SK-N-SH (cell line): Measurements from ENCODE around the gene CD93. TPM values are rescaled to one million over a fixed set of nuclear protein-coding genes. Genes with fewer than 3 reads are reported as not detected.

Experiments used
- CTCF ChIA-PET: fragments of 300-600, 350-600 bp; formaldehyde crosslinking; extraction: SDS; loops from one replicate; lab custom pipeline; 2021; lab: Yijun Ruan, JAX
- POLR2A ChIA-PET: fragments of 350-600 bp; sonication (Branson Sonifier 250); formaldehyde crosslinking; extraction: SDS; loops from one replicate; lab custom pipeline; 2020; ENCODE audit warnings: antibody characterized with exemption, inconsistent platforms; lab: Yijun Ruan, JAX
- DNase-seq: peaks from one replicate; pipeline ENCODE4 v3.0.0; 2012
- H2AFZ ChIP-seq: fragments of 200-600 bp; sonication (generic); 2 replicates; pipeline ENCODE4 v1.8.1; 2016; ENCODE audit warnings: antibody characterized with exemption, mild to moderate bottlenecking, low read depth
- H3F3A ChIP-seq: fragments of 200-600 bp; sonication (generic); replicated peaks from 2 replicates; pipeline ENCODE3; 2016; ENCODE audit warnings: antibody characterized with exemption, mild to moderate bottlenecking; ENCODE audit not compliant: insufficient read depth
- H3K27ac ChIP-seq, 2 experiments: fragments of 200-500 bp in 1 of 2; fragments of 200-600 bp in 1 of 2; sonication (Bioruptor generic) in 1 of 2; sonication (generic), shearing (Covaris generic) in 1 of 2; 2 replicates each; pipeline versions ENCODE4 v1.5.1 to v1.6.1; 2014 to 2016; ENCODE audit warnings: low read depth in 2 of 2, inconsistent platforms in 1 of 2, low read length in 1 of 2, mild to moderate bottlenecking in 1 of 2, mixed read lengths in 1 of 2
- H3K27me3 ChIP-seq: fragments of 200-600 bp; sonication (generic), shearing (Covaris generic); 2 replicates; pipeline ENCODE4 v1.6.1; 2016; ENCODE audit warnings: mixed run types; ENCODE audit not compliant: insufficient read depth
- H3K36me3 ChIP-seq, 2 experiments: fragments of 200-500 bp in 1 of 2; fragments of 200-600 bp in 1 of 2; sonication (Bioruptor generic) in 1 of 2; sonication (generic) in 1 of 2; replicated peaks in 1 of 2; 2 replicates each; pipeline versions ENCODE3 to v1.5.1; 2014 to 2016; ENCODE audit warnings: low read length in 1 of 2, mild to moderate bottlenecking in 1 of 2; ENCODE audit not compliant: insufficient read depth in 2 of 2, control insufficient read depth in 1 of 2
- H3K4me1 ChIP-seq, 2 experiments: fragments of 200-500 bp in 1 of 2; fragments of 200-600 bp in 1 of 2; sonication (Bioruptor generic) in 1 of 2; sonication (generic), shearing (Covaris generic) in 1 of 2; 2 replicates each; pipeline versions ENCODE4 v1.5.1 to v1.6.1; 2014 to 2016; ENCODE audit warnings: low read depth in 1 of 2, low read length in 1 of 2, mixed run types in 1 of 2; ENCODE audit not compliant: insufficient read depth in 2 of 2, control insufficient read depth in 1 of 2
- H3K4me2 ChIP-seq: fragments of 200-600 bp; sonication (generic), shearing (Covaris generic); 2 replicates; pipeline ENCODE4 v1.6.1; 2017; ENCODE audit warnings: mixed run types
- H3K4me3 ChIP-seq, 2 experiments: fragments of 200-500 bp in 1 of 2; fragments of 200-600 bp in 1 of 2; sonication (Bioruptor generic) in 1 of 2; sonication (generic), shearing (Covaris generic) in 1 of 2; 2 replicates each; pipeline versions ENCODE4 v1.5.1 to v1.8.1; 2014 to 2016; ENCODE audit warnings: low read depth in 2 of 2, inconsistent platforms in 1 of 2, low read length in 1 of 2, mild to moderate bottlenecking in 1 of 2, mixed read lengths in 1 of 2, moderate library complexity in 1 of 2
- H3K79me2 ChIP-seq: fragments of 200-600 bp; sonication (generic); 2 replicates; pipeline ENCODE4 v1.8.1; 2017; ENCODE audit warnings: mild to moderate bottlenecking; ENCODE audit not compliant: insufficient read depth
- H3K9ac ChIP-seq: fragments of 200-600 bp; sonication (generic); 2 replicates; pipeline ENCODE4 v1.6.1; 2017; ENCODE audit warnings: mixed run types
- H3K9me2 ChIP-seq: fragments of 200-600 bp; sonication (generic); 2 replicates; pipeline ENCODE4 v1.6.1; 2017; ENCODE audit warnings: mixed run types
- H3K9me3 ChIP-seq: fragments of 200-600 bp; sonication (generic); 2 replicates; pipeline ENCODE4 v1.6.1; 2017; ENCODE audit warnings: mixed run types, mild to moderate bottlenecking, moderate library complexity
- H4K20me1 ChIP-seq: fragments of 200-600 bp; sonication (generic); 2 replicates; pipeline ENCODE4 v1.6.1; 2017; ENCODE audit warnings: mild to moderate bottlenecking, mixed run types; ENCODE audit not compliant: insufficient read depth
- FOXM1 ChIP-seq: IDR thresholded peaks from 2 replicates; pipeline ENCODE4 v1.4.0; 2012; ENCODE audit warnings: low read depth, mild to moderate bottlenecking
- GATA2 ChIP-seq: sonication (generic); formaldehyde crosslinking; IDR thresholded peaks from 2 replicates; pipeline ENCODE4 v1.5.0; 2020; ENCODE audit warnings: mild to moderate bottlenecking, missing genetic modification reagents
- JUND ChIP-seq: IDR thresholded peaks from 2 replicates; pipeline ENCODE4 v1.4.0; 2012
- MXI1 ChIP-seq: IDR thresholded peaks from 2 replicates; pipeline ENCODE4 v1.6.1; 2012; ENCODE audit warnings: mild to moderate bottlenecking, low read depth, low read length, improper control_type of control experiment
- REST ChIP-seq: IDR thresholded peaks from 2 replicates; pipeline ENCODE4 v1.6.1; 2012; ENCODE audit warnings: mild to moderate bottlenecking, low read depth, low read length, moderate library complexity
- SMC3 ChIP-seq: IDR thresholded peaks from 2 replicates; pipeline ENCODE4 v1.6.1; 2012; ENCODE audit warnings: low read depth, low read length, improper control_type of control experiment
- TAF1 ChIP-seq: IDR thresholded peaks from 2 replicates; pipeline ENCODE4 v1.6.1; 2012; ENCODE audit warnings: low read depth, mild to moderate bottlenecking, low read length, moderate library complexity, borderline replicate concordance
- WGBS: methylation state at CpG from one replicate; pipeline ENCODE4 v1.1.6; 2017; ENCODE audit warnings: low lambda C conversion rate; 5-methylcytosine and 5-hydroxymethylcytosine counted together
- polyA plus RNA-seq, 3 experiments: library from polyadenylated mRNA; depleted of rRNA; stranded (reverse); fragments of >200 nt; gene quantifications; 2 replicates each; pipeline ENCODE4 v1.2.3, GENCODE V29; 2012
- TF ChIP-seq, protein P1 (sequence below): IDR thresholded peaks from 2 replicates; pipeline ENCODE4; 2012
- TF ChIP-seq, protein P2 (sequence below): fragments of 200-600 bp; sonication (generic); IDR thresholded peaks from 2 replicates; pipeline ENCODE4 v1.6.1; 2017; ENCODE audit warnings: antibody characterized with exemption, mild to moderate bottlenecking, moderate library complexity
- TF ChIP-seq, protein P3 (sequence below): IDR thresholded peaks from 2 replicates; pipeline ENCODE4 v1.4.0; 2012; ENCODE audit warnings: low read depth, borderline replicate concordance

The CD93 gene
- polyA plus RNA-seq, 1 of the 3 experiments (the other 2 are of a cell fraction): 0.03 TPM

DNA sequence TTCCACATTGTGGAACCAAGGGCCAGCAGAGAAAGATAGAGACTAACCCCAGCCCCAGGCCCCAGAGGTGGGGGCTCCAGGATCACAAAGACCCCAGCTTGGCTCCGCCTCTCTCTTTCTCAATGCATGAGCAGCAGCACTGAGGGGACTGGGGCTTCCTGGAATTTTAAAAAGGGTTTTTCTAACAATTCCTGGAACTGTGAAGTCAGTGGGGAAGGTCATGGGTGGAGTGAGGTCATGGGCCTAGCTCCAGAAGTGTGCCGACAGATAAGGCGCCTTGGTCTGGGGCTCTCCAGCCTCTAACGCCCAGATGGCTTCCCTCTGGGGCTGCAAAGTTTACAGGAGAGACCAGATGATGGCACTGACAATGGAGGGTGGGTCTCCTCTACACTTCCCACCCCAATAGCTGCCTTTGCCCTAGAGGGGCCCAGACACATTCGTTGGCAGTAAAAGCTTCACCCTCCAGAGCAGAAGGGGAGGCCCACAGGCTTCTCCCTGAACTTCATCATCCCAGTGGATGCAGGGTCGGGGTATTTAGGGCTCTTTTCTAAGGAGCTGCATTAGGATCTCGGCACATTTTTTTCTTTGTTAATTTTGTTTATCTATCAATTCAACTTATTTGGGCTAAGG is 46.9 kb upstream of the CD93 start:
- H3K4me2 ChIP-seq: no peak overlapping the region
- no peaks in the 10 kb centered on the region for H3K27me3 ChIP-seq
- H4K20me1 ChIP-seq: no peaks in the 10 kb centered on the region
- no peak overlapping the region for H3K4me3 ChIP-seq
- no peaks in the 10 kb centered on the region for H3K4me1 ChIP-seq
- 64% methylated on average over 7 of the region's 7 CpGs for WGBS
- H3K79me2 ChIP-seq: no peaks in the 10 kb centered on the region
- ChIA-PET POLR2A (no interaction called here), CTCF (no interaction called here)
- DNase-seq: no peak
- no peaks in the 10 kb centered on the region for H3K9me3 ChIP-seq
- no peaks in the 10 kb centered on the region for H3F3A ChIP-seq
- no peak overlapping the region for H3K9ac ChIP-seq
- TF ChIP-seq, protein P1, sequence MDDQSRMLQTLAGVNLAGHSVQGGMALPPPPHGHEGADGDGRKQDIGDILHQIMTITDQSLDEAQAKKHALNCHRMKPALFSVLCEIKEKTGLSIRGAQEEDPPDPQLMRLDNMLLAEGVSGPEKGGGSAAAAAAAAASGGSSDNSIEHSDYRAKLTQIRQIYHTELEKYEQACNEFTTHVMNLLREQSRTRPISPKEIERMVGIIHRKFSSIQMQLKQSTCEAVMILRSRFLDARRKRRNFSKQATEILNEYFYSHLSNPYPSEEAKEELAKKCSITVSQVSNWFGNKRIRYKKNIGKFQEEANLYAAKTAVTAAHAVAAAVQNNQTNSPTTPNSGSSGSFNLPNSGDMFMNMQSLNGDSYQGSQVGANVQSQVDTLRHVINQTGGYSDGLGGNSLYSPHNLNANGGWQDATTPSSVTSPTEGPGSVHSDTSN: no peak
- TF ChIP-seq TAF1 (no peak), GATA2 (CRISPR knock-in tag) (no peak), JUND (no peak), MXI1 (no peak)
- TF ChIP-seq, protein P2, sequence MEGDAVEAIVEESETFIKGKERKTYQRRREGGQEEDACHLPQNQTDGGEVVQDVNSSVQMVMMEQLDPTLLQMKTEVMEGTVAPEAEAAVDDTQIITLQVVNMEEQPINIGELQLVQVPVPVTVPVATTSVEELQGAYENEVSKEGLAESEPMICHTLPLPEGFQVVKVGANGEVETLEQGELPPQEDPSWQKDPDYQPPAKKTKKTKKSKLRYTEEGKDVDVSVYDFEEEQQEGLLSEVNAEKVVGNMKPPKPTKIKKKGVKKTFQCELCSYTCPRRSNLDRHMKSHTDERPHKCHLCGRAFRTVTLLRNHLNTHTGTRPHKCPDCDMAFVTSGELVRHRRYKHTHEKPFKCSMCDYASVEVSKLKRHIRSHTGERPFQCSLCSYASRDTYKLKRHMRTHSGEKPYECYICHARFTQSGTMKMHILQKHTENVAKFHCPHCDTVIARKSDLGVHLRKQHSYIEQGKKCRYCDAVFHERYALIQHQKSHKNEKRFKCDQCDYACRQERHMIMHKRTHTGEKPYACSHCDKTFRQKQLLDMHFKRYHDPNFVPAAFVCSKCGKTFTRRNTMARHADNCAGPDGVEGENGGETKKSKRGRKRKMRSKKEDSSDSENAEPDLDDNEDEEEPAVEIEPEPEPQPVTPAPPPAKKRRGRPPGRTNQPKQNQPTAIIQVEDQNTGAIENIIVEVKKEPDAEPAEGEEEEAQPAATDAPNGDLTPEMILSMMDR: no peak
- TF ChIP-seq, protein P3, sequence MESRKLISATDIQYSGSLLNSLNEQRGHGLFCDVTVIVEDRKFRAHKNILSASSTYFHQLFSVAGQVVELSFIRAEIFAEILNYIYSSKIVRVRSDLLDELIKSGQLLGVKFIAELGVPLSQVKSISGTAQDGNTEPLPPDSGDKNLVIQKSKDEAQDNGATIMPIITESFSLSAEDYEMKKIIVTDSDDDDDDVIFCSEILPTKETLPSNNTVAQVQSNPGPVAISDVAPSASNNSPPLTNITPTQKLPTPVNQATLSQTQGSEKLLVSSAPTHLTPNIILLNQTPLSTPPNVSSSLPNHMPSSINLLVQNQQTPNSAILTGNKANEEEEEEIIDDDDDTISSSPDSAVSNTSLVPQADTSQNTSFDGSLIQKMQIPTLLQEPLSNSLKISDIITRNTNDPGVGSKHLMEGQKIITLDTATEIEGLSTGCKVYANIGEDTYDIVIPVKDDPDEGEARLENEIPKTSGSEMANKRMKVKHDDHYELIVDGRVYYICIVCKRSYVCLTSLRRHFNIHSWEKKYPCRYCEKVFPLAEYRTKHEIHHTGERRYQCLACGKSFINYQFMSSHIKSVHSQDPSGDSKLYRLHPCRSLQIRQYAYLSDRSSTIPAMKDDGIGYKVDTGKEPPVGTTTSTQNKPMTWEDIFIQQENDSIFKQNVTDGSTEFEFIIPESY: no peak
- H3K9me2 ChIP-seq: no peaks in the 10 kb centered on the region
- no peak overlapping the region for H2AFZ ChIP-seq
- no peaks in the 10 kb centered on the region for H3K36me3 ChIP-seq
- H3K27ac ChIP-seq: no peak overlapping the region

DNA sequence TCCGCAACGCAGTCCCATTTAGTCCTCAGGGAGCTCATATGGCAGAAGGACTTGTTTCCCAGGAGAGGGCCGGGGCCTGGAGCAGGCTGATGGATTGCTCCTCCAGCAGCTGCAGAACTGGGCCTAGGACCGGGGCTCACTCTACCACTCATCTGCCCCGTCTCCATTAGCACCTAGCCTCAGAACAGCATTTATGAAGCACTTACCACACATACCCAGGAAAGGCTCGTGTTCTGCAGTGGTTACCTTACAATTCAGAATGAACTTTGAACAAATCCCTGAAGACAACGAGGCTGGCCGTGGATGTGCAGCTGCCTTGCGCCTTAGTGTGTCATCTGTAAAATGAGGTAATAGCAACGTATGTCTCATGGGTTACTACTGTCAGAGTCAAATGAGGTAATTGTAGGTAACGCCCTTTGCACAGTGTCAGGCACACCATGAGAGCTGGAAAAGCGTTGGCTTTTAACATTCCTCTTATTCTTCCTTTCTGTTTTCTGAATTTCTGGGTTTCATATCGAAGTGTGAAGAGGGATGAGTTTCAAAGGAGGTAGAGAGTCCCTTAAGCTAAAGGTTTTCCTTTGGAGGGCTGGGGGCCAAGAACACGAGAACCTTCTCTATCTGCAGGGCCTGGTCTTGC is 46.3 kb upstream of the CD93 start:
- 64% methylated on average over 14 of the region's 14 CpGs for WGBS
- TF ChIP-seq REST (no peak), JUND (no peak), SMC3 (no peak), MXI1 (no peak), FOXM1 (no peak)
- TF ChIP-seq, protein P1: no peak
- Histone ChIP-seq H2AFZ (no peak overlapping the region), H3K36me3 (no peaks in the 10 kb centered on the region), H4K20me1 (no peaks in the 10 kb centered on the region), H3K4me1 (no peaks in the 10 kb centered on the region), H3K27me3 (no peaks in the 10 kb centered on the region), H3F3A (no peaks in the 10 kb centered on the region), H3K9me3 (no peaks in the 10 kb centered on the region), H3K4me2 (no peak overlapping the region), H3K79me2 (no peaks in the 10 kb centered on the region), H3K9ac (no peak overlapping the region), H3K27ac (no peak overlapping the region), H3K4me3 (no peak overlapping the region), H3K9me2 (no peaks in the 10 kb centered on the region)
- CTCF ChIA-PET: no interaction called here
- DNase-seq: no peak
- POLR2A ChIA-PET: no interaction called here
